NCI-H146 treated with DMSO at 0.1 percent for 48 hours (cell line): ENCODE measurements around the gene EML4.

Experiments used
- DNase-seq: peaks from one replicate; lab custom pipeline; 2025; ENCODE audit not compliant: unreplicated experiment; lab: John Stamatoyannopoulos, UW

EML4 gene

GRCh38 chr2:42194428-42194827 lies 25.3 kb downstream of the EML4 start:
- DNase-seq, result no peak

GRCh38 chr2:42195559-42195958 lies 26.4 kb downstream of the EML4 start:
- no peak for DNase-seq

- DNase-seq, result no peak
Measured at GRCh38 chr2:42196070-42196402, 26.9 kb downstream of the EML4 start.

- peak; percentile 87 for DNase-seq
Measured at GRCh38 chr2:42196403-42197267, 27.5 kb downstream of the EML4 start.

GRCh38 chr2:42197792-42198191 lies 28.6 kb downstream of the EML4 start:
- no peak for DNase-seq

GRCh38 chr2:42198466-42198865 lies 29.3 kb downstream of the EML4 start:
- DNase-seq, result no peak

GRCh38 chr2:42199002-42199401 lies 29.8 kb downstream of the EML4 start:
- DNase-seq, result no peak

GRCh38 chr2:42199626-42200025 lies 30.5 kb downstream of the EML4 start:
- DNase-seq, result no peak

- DNase-seq, result no peak
Measured at GRCh38 chr2:42200926-42201855, 32.0 kb downstream of the EML4 start.

GRCh38 chr2:42202634-42203008 lies 33.5 kb downstream of the EML4 start:
- no peak for DNase-seq

- no peak for DNase-seq
Measured at GRCh38 chr2:42203792-42204191, 34.6 kb downstream of the EML4 start.

GRCh38 chr2:42205337-42205736 lies 36.2 kb downstream of the EML4 start:
- DNase-seq, result no peak

- DNase-seq, result no peak
Measured at GRCh38 chr2:42207826-42208225, 38.7 kb downstream of the EML4 start.

GRCh38 chr2:42210203-42210602 lies 41.0 kb downstream of the EML4 start:
- no peak for DNase-seq

- no peak for DNase-seq
Measured at GRCh38 chr2:42211291-42211690, 42.1 kb downstream of the EML4 start.

- DNase-seq, result no peak
Measured at GRCh38 chr2:42214669-42215068, 45.5 kb downstream of the EML4 start.

- no peak for DNase-seq
Measured at GRCh38 chr2:42216694-42217093, 47.5 kb downstream of the EML4 start.

- DNase-seq, result no peak
Measured at GRCh38 chr2:42217307-42217706, 48.2 kb downstream of the EML4 start.

- no peak for DNase-seq
Measured at GRCh38 chr2:42217914-42218313, 48.8 kb downstream of the EML4 start.

- DNase-seq, result no peak
Measured at GRCh38 chr2:42218712-42219111, 49.6 kb downstream of the EML4 start.

- DNase-seq, result no peak
Measured at GRCh38 chr2:42219160-42219559, 50.0 kb downstream of the EML4 start.

- DNase-seq, result no peak
Measured at GRCh38 chr2:42220566-42220965, 51.4 kb downstream of the EML4 start.
